Measurements from ENCODE around the gene WNK4.

DNA sequence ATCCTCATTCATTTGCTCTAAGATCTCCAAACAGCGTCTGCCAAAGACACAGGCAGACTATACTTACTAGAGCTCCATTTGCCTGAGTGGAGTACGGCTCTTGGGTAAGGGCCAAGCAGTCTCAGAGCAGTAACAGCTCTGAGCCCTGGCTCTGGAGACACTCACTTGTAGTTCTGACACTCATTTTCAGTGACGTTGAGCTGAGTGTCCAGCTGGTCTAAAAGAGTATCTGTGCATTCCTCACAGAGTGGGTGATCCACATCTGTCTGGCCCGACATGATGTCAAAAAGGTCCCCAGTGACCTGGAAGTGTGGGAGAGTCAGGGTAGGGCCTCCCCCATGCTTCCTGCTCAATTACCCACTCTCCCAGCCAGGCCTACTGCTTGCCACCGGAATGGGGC, 38.0 kb downstream of the WNK4 start:
- TF ChIP-seq, protein P1, sequence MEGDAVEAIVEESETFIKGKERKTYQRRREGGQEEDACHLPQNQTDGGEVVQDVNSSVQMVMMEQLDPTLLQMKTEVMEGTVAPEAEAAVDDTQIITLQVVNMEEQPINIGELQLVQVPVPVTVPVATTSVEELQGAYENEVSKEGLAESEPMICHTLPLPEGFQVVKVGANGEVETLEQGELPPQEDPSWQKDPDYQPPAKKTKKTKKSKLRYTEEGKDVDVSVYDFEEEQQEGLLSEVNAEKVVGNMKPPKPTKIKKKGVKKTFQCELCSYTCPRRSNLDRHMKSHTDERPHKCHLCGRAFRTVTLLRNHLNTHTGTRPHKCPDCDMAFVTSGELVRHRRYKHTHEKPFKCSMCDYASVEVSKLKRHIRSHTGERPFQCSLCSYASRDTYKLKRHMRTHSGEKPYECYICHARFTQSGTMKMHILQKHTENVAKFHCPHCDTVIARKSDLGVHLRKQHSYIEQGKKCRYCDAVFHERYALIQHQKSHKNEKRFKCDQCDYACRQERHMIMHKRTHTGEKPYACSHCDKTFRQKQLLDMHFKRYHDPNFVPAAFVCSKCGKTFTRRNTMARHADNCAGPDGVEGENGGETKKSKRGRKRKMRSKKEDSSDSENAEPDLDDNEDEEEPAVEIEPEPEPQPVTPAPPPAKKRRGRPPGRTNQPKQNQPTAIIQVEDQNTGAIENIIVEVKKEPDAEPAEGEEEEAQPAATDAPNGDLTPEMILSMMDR (IDR thresholded peaks at IDR 0.05; ENCODE audit: poor library complexity, severe bottlenecking): no peak
- no peak for TF ChIP-seq TAF1 (IDR thresholded peaks at IDR 0.05; ENCODE audit: low read depth)
- TF ChIP-seq EZH2 (IDR thresholded peaks at IDR 0.05; ENCODE audit: borderline replicate concordance, insufficient read depth, low read length, poor library complexity, severe bottlenecking): no peak
- TF ChIP-seq POLR2AphosphoS5 (IDR thresholded peaks at IDR 0.05): no peak
- TF ChIP-seq, protein P2, sequence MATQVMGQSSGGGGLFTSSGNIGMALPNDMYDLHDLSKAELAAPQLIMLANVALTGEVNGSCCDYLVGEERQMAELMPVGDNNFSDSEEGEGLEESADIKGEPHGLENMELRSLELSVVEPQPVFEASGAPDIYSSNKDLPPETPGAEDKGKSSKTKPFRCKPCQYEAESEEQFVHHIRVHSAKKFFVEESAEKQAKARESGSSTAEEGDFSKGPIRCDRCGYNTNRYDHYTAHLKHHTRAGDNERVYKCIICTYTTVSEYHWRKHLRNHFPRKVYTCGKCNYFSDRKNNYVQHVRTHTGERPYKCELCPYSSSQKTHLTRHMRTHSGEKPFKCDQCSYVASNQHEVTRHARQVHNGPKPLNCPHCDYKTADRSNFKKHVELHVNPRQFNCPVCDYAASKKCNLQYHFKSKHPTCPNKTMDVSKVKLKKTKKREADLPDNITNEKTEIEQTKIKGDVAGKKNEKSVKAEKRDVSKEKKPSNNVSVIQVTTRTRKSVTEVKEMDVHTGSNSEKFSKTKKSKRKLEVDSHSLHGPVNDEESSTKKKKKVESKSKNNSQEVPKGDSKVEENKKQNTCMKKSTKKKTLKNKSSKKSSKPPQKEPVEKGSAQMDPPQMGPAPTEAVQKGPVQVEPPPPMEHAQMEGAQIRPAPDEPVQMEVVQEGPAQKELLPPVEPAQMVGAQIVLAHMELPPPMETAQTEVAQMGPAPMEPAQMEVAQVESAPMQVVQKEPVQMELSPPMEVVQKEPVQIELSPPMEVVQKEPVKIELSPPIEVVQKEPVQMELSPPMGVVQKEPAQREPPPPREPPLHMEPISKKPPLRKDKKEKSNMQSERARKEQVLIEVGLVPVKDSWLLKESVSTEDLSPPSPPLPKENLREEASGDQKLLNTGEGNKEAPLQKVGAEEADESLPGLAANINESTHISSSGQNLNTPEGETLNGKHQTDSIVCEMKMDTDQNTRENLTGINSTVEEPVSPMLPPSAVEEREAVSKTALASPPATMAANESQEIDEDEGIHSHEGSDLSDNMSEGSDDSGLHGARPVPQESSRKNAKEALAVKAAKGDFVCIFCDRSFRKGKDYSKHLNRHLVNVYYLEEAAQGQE (IDR thresholded peaks at IDR 0.05; ENCODE audit: borderline replicate concordance): no peak
